Myocyte (in vitro differentiated cells): ENCODE measurements around the gene FIZ1. TPM values are rescaled to one million over a fixed set of nuclear protein-coding genes. Genes with fewer than 3 reads are reported as not detected.

Source experiments
- DNase-seq: peaks from one replicate; pipeline ENCODE4 v3.0.0-alpha.2; 2012; ENCODE audit warnings: low read depth
- total RNA-seq: library from RNA; depleted of rRNA; stranded (reverse); fragments of >200 nt; gene quantifications from 2 replicates; pipeline ENCODE4 v1.2.3, GENCODE V29; 2014

FIZ1 gene
- total RNA-seq, 1 donor from 2014 or later = 5.3 TPM

DNA sequence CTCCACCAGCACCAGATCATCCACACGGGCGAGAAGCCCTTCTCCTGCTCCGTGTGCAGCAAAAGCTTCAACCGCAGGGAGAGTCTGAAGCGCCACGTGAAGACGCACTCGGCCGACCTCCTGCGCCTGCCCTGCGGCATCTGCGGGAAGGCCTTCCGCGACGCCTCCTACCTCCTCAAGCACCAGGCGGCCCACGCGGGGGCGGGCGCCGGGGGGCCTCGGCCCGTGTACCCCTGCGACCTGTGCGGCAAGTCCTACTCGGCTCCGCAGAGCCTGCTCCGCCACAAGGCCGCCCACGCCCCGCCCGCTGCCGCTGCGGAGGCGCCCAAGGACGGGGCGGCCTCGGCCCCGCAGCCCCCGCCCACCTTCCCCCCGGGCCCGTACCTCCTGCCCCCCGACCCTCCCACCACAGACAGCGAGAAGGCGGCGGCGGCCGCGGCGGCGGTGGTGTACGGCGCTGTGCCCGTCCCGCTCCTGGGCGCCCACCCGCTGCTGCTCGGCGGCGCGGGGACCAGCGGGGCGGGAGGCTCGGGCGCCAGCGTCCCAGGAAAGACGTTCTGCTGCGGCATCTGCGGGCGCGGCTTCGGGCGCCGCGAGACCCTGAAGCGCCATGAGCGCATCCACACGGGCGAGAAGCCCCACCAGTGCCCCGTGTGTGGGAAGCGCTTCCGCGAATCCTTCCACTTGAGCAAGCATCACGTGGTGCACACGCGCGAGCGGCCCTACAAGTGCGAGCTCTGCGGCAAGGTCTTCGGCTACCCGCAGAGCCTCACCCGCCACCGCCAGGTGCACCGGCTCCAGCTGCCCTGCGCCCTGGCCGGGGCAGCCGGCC, 15.6 kb upstream of the FIZ1 start:
- no peak for DNase-seq

DNA sequence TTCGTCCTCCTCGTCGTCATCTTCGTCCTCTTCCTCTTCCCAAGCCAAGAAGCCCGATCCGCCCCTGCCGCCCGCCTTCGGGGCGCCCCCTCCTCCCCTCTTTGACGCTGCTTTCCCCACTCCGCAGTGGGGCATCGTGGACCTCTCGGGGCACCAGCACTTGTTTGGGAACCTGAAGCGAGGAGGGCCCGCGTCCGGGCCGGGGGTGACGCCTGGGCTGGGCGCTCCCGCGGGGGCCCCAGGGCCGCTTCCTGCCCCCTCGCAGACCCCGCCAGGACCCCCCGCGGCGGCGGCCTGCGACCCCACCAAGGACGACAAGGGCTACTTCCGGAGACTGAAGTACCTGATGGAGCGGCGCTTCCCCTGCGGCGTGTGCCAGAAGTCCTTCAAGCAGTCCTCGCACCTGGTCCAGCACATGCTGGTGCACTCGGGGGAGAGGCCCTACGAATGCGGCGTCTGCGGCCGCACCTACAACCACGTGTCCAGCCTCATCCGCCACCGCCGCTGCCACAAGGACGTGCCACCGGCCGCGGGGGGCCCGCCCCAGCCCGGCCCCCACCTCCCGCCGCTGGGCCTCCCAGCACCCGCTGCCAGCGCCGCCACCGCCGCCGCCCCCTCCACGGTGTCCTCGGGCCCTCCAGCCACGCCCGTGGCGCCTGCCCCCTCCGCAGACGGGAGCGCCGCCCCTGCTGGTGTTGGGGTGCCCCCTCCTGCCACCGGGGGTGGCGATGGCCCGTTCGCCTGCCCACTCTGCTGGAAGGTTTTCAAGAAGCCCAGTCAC, 14.8 kb upstream of the FIZ1 start:
- DNase-seq = no peak

DNA sequence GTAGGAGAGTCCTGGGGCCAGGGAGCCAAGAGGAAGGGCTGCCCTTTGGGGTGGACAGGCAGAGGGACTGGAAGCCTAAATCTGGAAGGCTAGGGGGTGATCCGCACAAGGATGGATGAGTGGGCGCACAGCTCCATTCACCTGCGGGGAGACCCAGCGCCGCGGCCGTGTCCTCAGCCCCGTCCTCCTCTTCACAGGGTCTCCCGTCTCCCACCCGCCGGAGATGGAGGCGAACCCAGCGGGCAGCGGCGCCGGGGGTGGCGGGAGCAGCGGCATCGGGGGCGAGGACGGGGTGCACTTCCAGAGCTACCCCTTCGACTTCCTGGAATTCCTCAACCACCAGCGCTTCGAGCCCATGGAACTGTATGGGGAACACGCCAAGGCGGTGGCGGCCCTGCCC, 14.1 kb upstream of the FIZ1 start:
- no peak for DNase-seq

DNA sequence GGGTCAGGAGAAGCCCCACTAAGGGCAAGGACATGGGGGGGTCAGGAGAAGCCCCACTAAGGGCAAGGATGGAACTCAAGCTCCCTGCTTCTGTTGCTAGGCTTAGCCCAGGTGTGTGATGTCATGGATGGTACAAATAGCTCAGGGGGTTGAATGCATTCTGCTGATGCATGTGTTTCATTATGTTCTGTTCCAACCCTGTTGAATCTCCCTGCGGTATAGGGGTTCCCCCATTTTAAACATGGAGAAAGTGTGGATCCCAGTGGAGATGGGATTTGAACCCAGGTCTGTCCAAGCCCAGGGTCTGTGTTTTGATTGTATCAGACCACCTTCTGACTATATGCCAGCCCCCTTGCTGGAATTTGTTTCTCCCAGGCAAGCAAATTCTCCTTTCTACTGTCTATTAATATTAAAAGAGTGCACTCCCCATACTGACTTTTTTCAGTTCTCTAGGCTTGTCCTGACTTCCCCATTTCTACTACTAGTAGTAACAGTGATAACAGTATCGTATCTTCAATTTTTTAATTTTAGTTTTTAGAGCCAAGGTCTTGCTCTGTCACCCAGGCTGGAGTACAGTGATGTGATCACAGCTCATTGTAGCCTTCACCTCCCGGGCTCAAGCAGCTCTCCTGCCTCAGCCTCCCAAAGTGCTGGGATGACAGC, 12.8 kb upstream of the FIZ1 start:
- no peak for DNase-seq

DNA sequence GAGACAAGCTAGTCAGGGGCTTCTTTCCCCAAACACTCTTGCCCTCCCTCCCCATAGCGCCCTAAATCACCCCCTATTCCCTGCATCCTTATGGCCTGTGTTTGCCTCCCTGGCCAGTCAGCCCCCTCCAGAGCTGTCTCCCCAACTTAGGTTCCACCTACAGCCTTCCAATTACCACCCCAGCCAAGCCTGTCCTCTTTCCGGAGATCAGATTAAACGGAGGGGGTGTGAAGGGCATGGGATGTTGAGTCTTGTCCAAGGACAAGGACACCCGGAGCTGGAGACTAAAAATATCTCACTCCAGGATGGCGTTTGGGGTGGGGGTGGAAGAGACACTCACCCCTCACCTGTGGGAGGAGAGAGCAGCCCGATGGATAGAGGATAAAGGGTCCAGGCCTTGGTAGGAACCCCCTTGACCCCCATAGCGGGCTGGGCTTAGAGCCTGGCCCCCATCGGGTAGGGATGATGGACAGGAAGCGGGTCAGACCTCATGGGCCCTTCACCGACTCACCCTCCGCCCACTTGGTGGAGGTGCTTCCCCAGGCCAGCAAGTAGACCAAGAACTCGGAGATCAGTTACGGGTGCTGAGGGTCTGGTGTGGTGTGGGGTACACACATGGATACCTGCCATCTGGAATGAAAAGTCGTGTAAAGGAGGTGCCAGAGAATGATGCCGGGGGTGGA, 12.1 kb upstream of the FIZ1 start:
- DNase-seq = no peak

DNA sequence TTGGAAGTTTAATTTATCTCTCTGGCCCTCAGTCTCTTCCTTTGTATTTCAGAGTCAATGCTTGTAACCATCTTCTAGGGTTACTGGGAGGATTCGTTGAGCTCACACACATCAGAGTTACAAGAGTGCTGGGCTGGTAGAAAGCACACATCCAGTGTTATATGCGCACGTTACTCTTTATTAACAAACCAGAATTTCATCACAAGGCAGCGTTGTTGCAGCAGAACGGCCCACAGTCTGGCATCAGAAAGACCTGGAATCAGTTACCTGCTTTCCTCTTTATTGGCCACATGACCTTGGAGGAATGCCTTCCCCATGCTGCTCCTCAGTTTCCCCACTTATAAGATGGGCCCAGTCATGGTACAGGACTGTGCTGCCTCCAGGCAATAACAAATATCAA, 10.0 kb upstream of the FIZ1 start:
- DNase-seq = no peak

DNA sequence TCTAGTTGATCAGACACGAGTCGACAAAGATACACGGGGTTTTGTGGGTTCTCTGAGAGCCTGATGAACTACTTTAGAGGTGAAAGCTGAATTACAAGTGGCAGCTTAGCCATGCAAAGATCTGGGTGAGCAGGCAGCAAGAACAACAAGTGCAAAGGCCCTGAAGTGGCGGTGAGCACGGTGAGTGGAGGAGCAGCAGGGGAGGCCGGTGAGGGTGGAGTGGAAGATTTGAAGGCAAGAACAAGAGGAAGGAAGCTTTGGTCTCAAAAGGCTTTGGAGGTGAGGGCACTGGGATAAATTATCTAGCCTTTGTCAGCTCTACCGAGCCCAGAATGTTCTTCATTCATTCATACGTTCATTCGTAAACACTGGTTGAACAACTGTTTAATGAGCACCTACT, 7.5 kb upstream of the FIZ1 start:
- no peak for DNase-seq

DNA sequence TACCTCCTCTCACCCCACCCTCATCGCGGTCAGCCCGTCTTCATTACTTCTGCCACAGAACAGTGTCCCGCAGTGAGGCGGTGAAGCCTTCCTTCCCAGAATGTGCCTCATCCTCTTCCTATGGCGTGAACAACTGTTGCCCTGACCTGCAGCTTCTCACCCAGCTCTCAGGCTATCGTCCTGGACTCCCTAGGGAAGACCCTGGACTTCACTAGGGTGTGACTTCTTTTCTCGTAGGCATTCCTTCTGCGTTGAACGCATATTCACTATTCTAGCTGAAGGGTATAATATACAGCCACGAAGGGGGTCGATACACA, 7.1 kb upstream of the FIZ1 start:
- DNase-seq = no peak

DNA sequence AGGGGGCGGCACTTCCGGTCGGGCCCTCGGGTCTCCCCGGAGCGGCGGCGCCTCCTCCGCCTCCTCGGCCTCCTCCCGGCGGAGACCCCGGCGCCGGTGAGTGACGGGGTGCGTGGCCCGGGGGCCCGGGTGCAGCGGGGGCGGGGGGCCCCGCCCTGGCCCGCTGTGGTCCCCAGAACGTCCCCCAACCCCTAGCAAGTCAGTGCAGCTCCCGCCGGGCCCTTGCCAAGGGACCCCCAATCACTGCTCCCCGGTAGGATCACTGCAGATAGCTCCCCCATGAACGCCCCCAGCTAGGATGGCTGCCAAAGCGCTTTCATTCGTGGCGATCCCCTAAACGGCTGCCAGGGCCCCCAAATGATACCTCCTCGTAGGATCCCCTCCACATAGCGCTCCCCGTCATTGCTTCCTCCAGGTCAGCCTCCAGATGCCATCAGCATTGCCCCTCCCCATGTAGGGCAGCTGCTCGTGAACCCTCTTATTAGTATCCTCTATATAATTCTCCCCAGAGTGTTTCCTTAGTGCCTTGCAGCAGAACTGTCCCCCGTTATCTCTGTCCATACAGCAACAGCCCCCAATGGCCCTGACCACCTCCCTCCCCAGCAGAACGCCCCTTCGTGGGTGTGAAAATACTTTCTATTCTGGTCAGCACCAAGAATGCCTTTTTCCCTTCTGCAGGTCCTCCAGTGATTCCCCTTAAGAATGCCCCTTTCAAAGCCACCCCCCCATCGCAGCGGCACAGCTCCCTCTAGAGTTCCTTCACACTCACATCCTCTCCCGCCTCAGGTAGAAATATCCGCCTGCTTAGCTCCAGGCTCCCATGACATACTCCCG, 6.5 kb upstream of the FIZ1 start, which contains the start of gene ZNF865:
Gene ZNF865, plus strand, starts transcription at position 11 of the 834 bp plus-strand sequence. CDS start 7,972 bp downstream, outside the sequence.
- DNase-seq = peak; percentile 80

DNA sequence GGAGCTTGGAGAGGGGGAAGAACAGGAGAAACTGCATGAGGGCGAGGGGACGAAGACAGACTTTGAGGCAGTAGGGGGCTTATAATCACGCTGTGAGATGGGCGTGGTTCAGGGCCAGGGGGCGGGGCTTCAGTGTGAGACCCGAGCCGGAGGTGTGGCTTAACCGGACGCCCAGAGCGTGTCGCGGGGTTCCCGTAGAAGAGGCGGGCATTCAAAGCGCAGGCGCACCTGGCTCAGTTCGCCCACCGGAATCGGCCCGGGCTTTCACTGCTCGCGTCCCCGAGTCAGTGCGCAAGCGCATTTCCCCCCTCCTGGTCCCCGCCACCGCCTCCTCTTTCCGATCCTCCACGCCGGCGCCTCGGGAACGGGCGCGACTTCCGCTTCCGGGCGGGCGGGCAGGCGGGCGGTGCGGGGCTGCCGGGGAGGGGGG, 5.9 kb upstream of the FIZ1 start:
- peak; percentile 98 for DNase-seq

DNA sequence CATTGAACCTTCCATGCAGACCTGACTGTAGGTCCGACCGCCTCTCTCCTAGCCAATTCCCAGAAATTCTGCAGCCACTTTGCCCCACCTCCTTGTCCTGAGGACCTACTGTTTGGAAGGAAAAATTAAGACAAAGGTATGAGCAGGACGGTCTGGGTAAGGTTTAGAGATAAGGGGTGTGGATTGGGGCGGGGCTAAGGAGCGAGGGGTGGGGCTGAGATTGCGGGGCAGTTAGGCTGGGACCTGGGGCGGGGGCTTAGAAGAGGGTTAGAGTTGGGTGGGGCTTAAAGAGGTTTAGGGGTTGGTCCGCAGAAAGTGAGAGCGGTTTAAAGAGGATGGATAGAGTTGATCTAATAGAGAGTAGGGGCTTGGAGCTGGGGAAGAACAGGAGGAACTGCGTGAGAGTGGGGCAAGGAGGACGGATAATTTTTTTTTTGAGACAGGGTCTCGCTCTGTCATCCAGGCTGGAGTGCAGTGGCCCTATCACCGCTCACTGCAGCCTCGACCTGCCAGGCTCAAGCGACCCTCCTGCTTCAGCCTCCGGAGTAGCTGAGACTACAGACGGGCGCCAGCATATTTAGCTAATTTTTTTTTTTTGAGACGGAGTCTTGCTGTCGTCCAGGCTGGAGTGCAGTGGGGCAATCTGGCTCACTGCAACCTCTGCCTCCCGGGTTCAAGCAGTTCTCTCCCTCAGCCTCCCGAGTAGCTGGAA, 4.4 kb upstream of the FIZ1 start:
- no peak for DNase-seq

DNA sequence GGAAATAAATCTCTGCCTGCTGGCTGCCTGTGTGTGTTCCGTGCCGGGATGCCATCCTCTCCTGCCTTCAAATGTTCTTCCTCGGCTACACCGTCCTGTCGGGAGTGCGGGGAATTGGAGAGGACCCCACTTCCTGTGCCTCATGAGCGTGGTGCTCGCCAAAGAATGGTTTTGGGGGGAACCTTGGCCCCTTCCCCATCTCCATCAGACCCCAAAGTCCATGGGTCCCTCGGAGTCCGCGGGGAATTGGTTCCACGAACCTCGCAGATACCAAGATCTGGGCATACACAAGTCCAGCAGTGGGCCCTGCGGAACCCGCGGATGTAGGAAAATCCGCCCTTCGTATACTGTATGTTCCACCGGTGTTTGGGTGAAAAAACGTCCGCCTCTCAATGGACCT, 3.8 kb upstream of the FIZ1 start:
- DNase-seq = no peak

DNA sequence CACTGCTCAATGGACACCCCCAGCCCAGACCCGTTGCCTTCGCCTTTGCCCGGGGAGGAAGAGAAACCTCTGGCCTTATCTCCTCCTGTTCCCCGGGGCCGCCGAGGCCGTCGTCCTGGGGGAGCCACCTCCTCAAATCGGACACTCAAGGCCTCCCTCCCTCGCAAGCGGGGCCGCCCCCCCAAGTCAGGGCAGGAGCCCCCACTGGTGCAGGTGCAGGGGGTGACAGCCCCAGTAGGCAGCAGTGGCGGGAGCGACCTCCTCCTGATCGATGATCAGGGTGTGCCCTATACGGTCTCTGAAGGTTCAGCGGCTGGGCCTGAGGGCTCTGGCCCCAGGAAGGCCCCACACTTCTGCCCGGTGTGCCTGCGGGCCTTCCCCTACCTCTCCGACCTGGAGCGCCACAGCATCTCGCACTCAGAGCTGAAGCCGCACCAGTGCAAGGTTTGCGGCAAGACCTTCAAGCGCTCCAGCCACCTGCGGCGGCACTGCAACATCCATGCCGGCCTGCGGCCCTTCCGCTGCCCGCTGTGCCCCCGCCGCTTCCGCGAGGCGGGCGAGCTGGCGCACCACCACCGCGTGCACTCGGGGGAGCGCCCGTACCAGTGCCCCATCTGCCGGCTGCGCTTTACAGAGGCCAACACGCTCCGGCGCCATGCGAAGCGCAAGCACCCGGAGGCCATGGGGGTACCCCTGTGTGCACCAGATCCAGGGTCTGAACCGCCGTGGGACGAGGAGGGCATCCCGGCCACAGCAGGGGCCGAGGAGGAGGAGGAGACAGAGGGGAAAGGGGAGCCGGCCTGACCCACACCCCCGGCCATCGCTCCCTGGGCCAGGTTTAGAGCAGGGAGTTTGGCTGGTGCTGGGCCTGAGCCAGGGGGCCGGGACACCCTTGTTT, 3.0 kb upstream of the FIZ1 start:
- no peak for DNase-seq

DNA sequence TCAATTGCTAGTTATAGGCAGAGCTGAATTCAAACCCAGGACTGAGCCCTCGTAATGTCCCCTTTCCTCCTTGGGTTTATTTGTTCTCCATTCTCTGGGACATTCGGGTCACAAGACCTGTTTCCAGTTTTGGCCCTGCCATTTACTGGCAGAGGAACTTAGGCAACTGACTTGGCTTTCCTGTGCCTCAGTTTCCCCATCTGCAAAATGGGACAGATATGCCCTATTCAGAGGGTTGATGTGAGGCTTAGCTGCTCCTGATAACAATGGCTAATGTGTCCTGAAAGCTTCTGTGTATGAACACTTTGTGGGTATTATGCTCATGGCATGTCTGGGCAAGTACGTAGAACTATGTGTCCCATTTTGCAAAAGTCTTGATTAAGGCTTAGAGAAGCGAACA, 1.8 kb upstream of the FIZ1 start:
- DNase-seq = no peak

DNA sequence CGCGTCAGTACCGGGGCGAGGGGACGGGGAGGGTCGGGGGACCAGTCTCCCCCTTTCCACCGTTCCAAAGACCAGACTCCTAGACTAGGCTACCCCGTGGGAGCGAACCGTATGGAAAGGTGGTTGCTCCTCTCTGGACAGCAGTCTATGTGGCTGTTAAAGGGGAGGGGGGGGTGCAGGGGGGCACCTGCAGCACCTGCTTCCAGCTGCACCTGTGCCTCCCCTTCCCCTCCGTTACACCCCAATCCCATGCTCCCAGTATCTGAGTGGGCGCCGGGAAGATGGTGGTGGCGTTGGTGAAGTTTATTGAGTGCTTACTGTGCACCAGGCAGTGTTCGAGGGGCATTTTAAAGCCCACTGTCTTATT, 1.3 kb upstream of the FIZ1 start:
- DNase-seq = no peak

DNA sequence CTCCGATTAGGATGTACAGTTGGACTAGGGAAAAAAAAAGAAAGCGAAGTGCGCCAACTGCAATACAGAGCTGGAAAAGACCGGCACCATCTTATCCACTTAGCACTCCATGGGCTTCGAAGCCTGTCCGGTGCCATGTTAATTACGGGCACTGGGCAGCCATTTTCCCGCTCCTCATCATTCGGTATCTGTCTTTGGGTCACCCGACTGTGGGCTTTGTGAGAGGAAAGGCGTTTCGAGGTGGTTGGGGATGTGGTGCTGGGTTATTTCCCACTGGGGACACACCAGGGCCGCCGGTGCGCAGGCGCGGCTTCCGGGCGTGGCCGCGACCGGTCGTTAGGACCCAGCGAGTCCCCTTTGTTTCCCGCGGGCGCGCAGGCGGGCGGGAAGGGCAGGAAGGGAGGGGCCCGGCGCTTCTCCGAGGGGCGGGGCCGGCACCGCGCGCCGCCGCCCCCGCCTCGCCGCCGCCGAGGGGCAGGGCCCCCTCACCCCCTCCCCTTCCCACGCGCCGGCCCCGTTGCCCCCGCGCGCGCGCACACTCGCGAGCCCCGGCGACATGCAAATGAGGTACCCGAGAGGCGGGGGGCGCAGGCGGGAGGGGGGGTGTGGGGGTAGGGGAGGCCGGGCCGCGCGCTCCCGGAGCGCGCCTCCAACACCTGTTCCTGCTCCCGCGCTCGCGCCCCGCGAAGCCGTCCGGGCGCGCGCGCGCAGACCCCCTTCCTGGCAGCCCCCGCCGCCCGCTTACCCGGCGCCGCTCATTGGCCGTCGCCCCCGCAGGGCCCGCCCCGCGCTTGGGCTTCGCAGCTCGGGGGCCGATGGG, 735 bp upstream of the FIZ1 start, which contains the start of gene ZNF524:
Gene ZNF524, plus strand, starts transcription at position 447 of the 820 bp plus-strand sequence. CDS start 1,825 bp downstream, outside the sequence.
- peak; percentile 94 for DNase-seq

DNA sequence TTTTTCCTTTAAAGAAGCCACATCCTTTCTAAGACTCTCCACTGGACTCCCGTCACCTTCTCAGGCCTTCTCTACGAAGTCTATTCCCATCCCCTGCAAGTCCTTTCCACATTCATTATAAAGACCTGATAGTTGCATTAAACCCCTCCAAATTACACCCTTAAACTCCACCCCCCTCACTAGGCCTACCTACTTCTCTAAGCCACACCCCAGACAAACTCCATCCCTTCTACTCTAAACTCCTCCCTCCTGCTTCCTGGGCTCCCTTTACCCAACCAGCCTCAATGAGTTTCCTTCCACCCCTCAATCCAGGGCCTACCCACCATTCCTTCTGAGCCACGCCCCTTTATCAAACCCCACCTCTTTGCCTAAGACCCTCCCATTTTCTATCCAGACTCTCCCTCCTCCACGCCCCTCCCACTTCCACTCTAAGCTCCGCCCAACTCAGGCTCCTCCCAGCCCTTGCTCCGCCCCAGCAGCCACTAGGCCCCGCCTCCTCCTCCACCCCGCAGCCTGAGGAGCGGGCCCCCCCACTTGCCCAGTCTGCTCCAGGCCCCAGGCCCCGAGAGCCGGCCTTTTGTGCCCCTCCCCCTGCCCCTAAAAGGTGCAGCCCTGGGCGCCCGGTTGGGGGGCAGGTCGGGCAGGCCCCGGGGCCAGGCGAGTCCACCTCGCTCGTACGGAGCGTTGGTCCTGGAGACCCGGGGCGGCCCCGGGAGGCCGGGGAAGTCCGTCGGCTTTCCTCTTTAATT, 424 bp downstream of the FIZ1 start:
- peak; percentile 92 for DNase-seq
